Measurements from ENCODE around the gene TFDP1.

DNA sequence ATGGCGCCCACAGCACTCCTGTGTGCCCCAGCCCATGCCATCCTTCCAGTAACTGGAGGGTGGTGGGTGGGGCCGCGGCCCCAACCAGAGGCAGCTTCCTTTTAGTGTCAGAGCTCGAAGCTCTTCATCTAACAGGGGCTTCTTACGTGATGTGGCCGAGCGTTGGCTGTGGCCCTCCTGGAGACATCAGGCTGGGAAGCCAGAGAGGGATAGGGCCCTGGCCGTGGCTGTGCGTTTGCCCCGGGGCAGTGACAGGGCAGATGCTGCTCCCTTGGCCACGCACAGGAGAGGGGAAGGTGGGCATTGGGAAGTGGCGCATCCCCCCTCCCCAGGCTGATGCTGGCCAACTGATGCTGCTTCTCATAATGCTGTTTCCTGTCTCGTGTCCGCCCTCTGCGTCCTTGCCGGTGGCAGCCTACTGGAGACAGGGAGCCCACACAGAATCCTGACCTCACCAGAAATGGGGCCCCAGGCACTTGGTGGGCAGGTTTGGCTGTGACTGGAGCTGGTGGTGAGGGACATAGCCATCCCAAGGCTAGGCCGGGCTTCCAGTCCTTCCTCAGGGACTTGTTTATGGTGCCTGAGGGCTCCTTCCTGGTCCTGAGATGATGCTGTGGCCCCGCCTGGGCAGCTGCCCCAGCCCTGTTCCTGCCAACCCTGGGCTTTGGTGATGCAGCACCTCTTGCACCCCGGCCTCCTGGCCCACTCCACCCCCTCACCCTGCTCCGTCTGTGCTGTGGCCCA lies 39.1 kb downstream of the TFDP1 start:
- no peak for TF ChIP-seq POLR2A (IDR thresholded peaks at IDR 0.05)
- TF ChIP-seq, protein P1, sequence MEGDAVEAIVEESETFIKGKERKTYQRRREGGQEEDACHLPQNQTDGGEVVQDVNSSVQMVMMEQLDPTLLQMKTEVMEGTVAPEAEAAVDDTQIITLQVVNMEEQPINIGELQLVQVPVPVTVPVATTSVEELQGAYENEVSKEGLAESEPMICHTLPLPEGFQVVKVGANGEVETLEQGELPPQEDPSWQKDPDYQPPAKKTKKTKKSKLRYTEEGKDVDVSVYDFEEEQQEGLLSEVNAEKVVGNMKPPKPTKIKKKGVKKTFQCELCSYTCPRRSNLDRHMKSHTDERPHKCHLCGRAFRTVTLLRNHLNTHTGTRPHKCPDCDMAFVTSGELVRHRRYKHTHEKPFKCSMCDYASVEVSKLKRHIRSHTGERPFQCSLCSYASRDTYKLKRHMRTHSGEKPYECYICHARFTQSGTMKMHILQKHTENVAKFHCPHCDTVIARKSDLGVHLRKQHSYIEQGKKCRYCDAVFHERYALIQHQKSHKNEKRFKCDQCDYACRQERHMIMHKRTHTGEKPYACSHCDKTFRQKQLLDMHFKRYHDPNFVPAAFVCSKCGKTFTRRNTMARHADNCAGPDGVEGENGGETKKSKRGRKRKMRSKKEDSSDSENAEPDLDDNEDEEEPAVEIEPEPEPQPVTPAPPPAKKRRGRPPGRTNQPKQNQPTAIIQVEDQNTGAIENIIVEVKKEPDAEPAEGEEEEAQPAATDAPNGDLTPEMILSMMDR (IDR thresholded peaks at IDR 0.05) = no peak
